CD4-positive, CD25-positive, alpha-beta regulatory T cell (primary cell): ENCODE results near the gene SPPL2B. TPM values are rescaled to one million over a fixed set of nuclear protein-coding genes. Genes with fewer than 3 reads are reported as not detected.
"Not testable (repeated sequence)": the region's sequence is repeated elsewhere in the genome, so short reads cannot be mapped to it uniquely, and the experiment has no call there.

ENCODE experiments used
- ATAC-seq, 2 donors: fragments of 150-1000 bp; cut with Tn5 transposase; one replicate each; pipeline ENCODE4 v1.10.0; 2021; ENCODE audit warnings: low read depth in 2 of 2, moderate number of reproducible peaks in 2 of 2, moderate library complexity in 1 of 2
- DNase-seq, 3 donors: peaks; one replicate each; pipeline versions ENCODE4 v3.0.0 to v3.0.0-alpha.2; 2012 to 2022; ENCODE audit warnings: mixed read lengths in 1 of 3
- H3K27ac ChIP-seq: one replicate; pipeline ENCODE4 v1.7.0; 2013; ENCODE audit warnings: mild to moderate bottlenecking, low read length; ENCODE audit not compliant: insufficient read depth, poor library complexity, severe bottlenecking
- H3K27me3 ChIP-seq: one replicate; pipeline ENCODE4 v1.7.0; 2013; ENCODE audit warnings: low read length; ENCODE audit not compliant: control insufficient read depth, insufficient read depth
- H3K36me3 ChIP-seq: one replicate; pipeline ENCODE4 v1.7.0; 2013; ENCODE audit warnings: mild to moderate bottlenecking, low read length, moderate library complexity; ENCODE audit not compliant: control insufficient read depth, insufficient read depth
- H3K4me1 ChIP-seq: 2 replicates; pipeline ENCODE4 v1.7.0; 2013; ENCODE audit warnings: mild to moderate bottlenecking, low read length; ENCODE audit not compliant: insufficient read depth, control insufficient read depth, poor library complexity, severe bottlenecking
- H3K4me3 ChIP-seq: one replicate; pipeline ENCODE4 v1.7.0; 2013; ENCODE audit warnings: low read depth, mild to moderate bottlenecking, low read length, moderate library complexity
- H3K9me3 ChIP-seq, 2 experiments: 1 replicate in 1 of 2; 2 replicates in 1 of 2; pipeline ENCODE4 v1.7.0; 2013; ENCODE audit warnings: low read length in 2 of 2, mild to moderate bottlenecking in 1 of 2, moderate library complexity in 1 of 2; ENCODE audit not compliant: control insufficient read depth in 2 of 2
- H3K27ac Mint-ChIP-seq, 3 donors: one replicate each; pipeline ENCODE4 v1.8.0; 2020 to 2022; ENCODE audit warnings: mild to moderate bottlenecking in 3 of 3, mixed read lengths in 3 of 3, moderate library complexity in 2 of 3
- H3K27me3 Mint-ChIP-seq: one replicate; pipeline ENCODE4 v1.8.0; 2022; ENCODE audit warnings: mild to moderate bottlenecking, mixed read lengths
- H3K36me3 Mint-ChIP-seq: one replicate; pipeline ENCODE4 v1.8.0; 2020; ENCODE audit warnings: mixed read lengths
- H3K4me1 Mint-ChIP-seq, 4 donors: one replicate each; pipeline ENCODE4 v1.8.0; 2020 to 2022; ENCODE audit warnings: mixed read lengths in 4 of 4, mild to moderate bottlenecking in 1 of 4
- H3K4me3 Mint-ChIP-seq, 4 donors: one replicate each; pipeline ENCODE4 v1.8.0; 2020 to 2022; ENCODE audit warnings: mild to moderate bottlenecking in 4 of 4, mixed read lengths in 4 of 4, moderate library complexity in 3 of 4
- H3K9me3 Mint-ChIP-seq, 7 donors: one replicate each; pipeline ENCODE4 v1.8.0; 2020 to 2022; ENCODE audit warnings: mixed read lengths in 7 of 7, mild to moderate bottlenecking in 3 of 7, moderate library complexity in 2 of 7
- polyA plus RNA-seq, 4 donors: library from polyadenylated mRNA; unstranded; fragments of 300-500 nt; fragmentation: Illumina TruSeq; gene quantifications; one replicate each; pipeline ENCODE4 v1.2.3, GENCODE V29; 2021
- total RNA-seq: library from RNA; stranded (reverse); gene quantifications from one replicate; pipeline ENCODE4 v1.2.3, GENCODE V29; 2022

The SPPL2B gene
- total and polyA plus RNA-seq, 5 donors from 2014 or later, result 4.3 to 69.7 (median 6.4) TPM

- DNase-seq, result no peak
- no peak overlapping the region for H3K4me3 Mint-ChIP-seq
Observed at GRCh38 chr19:2344381-2344870, 15.9 kb downstream of the SPPL2B start.

DNA sequence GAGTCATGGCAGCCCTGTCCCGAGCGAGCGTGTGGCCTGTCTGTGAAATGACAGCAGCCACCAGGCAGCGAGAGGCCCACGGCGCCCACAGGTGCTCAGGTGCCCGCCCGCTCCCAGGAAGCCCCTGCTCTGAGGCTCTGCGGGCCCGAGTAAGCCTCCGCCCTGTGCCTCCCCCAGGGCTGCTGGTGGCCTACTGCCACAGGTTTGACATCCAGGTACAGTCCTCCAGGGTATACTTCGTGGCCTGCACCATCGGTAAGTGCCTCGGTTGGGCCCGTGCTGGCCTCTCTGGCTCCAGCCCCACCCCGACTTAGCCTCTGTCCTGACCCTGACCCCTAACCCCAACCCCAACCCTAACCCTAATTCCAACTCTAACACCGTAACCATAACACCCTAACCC lies 16.6 kb downstream of the SPPL2B start:
- peaks cover 4% of the 10 kb centered on the region for H3K36me3 Mint-ChIP-seq
- H3K9me3 Mint-ChIP-seq, result no peaks in the 10 kb centered on the region
- Histone ChIP-seq H3K4me1 (no peaks in the 10 kb centered on the region), H3K27me3 (no peaks in the 10 kb centered on the region), H3K4me3 (no peak overlapping the region), H3K27ac (no peak overlapping the region), H3K36me3 (no peaks in the 10 kb centered on the region), H3K9me3 (no peaks in the 10 kb centered on the region)
- H3K27ac Mint-ChIP-seq, result no peak overlapping the region
- DNase-seq, result no peak
- no peak for ATAC-seq
- no peak overlapping the region for H3K4me3 Mint-ChIP-seq
- peaks cover 0 to 3% (median 0%) of the 10 kb centered on the region in 4 donors for H3K4me1 Mint-ChIP-seq
- H3K27me3 Mint-ChIP-seq, result no peaks in the 10 kb centered on the region

More at GRCh38 chr19:2344381-2344870, 15.9 kb downstream of the SPPL2B start:
- Mint-ChIP-seq H3K4me1 (peaks cover 0 to 3% (median 0%) of the 10 kb centered on the region in 4 donors), H3K27ac (no peak overlapping the region), H3K9me3 (no peaks in the 10 kb centered on the region), H3K27me3 (no peaks in the 10 kb centered on the region), H3K36me3 (peaks cover 4% of the 10 kb centered on the region)
- Histone ChIP-seq H3K4me1 (no peaks in the 10 kb centered on the region), H3K27ac (no peak overlapping the region), H3K4me3 (no peak overlapping the region), H3K9me3 (no peaks in the 10 kb centered on the region), H3K27me3 (no peaks in the 10 kb centered on the region), H3K36me3 (no peaks in the 10 kb centered on the region)
- no peak for ATAC-seq

DNA sequence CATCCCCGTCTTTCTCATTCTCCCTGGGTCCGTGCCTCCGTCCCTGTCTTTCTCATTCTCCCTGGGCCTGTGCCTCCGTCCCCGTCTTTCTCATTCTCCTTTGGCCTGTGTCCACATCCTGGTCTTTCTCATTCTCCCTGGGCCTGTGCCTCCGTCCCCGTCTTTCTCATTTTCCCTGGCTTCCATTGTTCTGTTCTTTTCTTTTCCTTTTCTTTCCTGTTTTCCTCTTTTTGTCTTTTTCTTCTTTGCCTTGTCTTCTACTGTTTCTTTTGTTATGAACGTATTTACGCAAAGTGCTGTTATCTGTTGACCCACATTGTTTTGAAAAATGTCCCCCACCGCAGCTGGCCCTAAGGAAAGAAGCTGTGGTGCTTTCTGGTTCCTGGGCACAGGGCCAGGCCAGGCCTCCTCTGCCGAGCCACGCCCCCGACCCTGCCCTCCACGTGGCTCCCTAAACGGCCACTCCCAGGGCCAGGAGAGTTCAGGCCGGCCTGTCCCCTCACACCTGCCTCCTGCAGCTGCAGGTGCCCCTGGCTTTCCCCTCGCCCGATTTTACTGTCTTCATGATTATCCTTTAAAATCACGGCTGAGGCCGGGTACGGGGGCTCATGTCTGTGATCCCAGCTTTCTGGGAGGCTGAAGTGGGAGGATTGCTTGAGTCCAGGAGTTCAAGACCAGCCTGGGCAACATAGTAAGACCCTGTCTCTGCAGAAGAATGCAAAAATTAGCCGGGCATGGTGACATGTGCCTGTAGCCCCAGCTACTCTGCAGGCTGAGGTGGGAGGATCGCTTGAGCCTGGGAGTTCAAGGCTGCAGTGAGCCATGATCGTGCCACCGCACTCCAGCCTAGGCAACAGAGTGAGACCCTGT lies 17.5 kb downstream of the SPPL2B start:
- Mint-ChIP-seq H3K4me3 (no peak overlapping the region), H3K27ac (peak overlapping the region in 1 of 3 donors; percentile 84), H3K27me3 (no peaks in the 10 kb centered on the region), H3K9me3 (no peaks in the 10 kb centered on the region), H3K36me3 (peaks cover 4% of the 10 kb centered on the region), H3K4me1 (peaks cover 0 to 3% (median 0%) of the 10 kb centered on the region in 4 donors)
- Histone ChIP-seq H3K4me1 (no peaks in the 10 kb centered on the region), H3K36me3 (no peaks in the 10 kb centered on the region), H3K9me3 (no peaks in the 10 kb centered on the region), H3K27me3 (no peaks in the 10 kb centered on the region), H3K27ac (no peak overlapping the region), H3K4me3 (no peak overlapping the region)
- ATAC-seq (no peak), DNase-seq (no peak)

GRCh38 chr19:2349818-2350217 lies 21.3 kb downstream of the SPPL2B start:
- H3K9me3 Mint-ChIP-seq, H3K4me1 Mint-ChIP-seq, DNase-seq, H3K27me3 ChIP-seq, H3K36me3 ChIP-seq, ATAC-seq, H3K27me3 Mint-ChIP-seq, H3K27ac Mint-ChIP-seq, H3K27ac ChIP-seq, H3K9me3 ChIP-seq, H3K4me3 Mint-ChIP-seq, H3K36me3 Mint-ChIP-seq, H3K4me3 ChIP-seq, H3K4me1 ChIP-seq: not testable (repeated sequence)

DNA sequence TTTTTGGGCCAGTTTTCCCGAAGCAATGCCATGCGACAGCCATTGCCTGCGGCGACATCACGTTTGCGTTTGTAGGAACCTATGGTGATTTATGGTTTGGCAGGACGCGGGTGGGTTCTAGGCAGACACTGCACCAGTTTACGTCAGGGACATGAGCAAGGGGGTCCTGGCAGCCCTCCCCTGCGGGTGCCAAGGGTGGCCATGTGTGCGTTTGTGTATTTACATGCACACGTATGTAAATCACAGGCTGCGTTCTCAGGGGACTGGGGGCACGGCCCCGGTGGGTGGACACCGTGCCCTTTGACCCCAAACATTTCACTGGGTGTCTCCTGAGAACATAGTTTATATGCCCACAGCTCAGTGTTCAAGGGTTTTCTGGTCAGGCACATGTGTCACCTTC lies 22.2 kb downstream of the SPPL2B start:
- peaks cover 0 to 2% (median 0%) of the 10 kb centered on the region in 4 donors for H3K4me1 Mint-ChIP-seq
- H3K9me3 Mint-ChIP-seq, result no peaks in the 10 kb centered on the region
- Histone ChIP-seq H3K27ac (no peak overlapping the region), H3K4me3 (no peak overlapping the region), H3K27me3 (no peaks in the 10 kb centered on the region), H3K36me3 (no peaks in the 10 kb centered on the region), H3K4me1 (no peaks in the 10 kb centered on the region), H3K9me3 (no peaks in the 10 kb centered on the region)
- no peak overlapping the region for H3K27ac Mint-ChIP-seq
- peaks cover 3% of the 10 kb centered on the region for H3K36me3 Mint-ChIP-seq
- no peaks in the 10 kb centered on the region for H3K27me3 Mint-ChIP-seq
- DNase-seq, result no peak
- no peak overlapping the region for H3K4me3 Mint-ChIP-seq
- ATAC-seq, result no peak

- H3K36me3 ChIP-seq, result no peaks in the 10 kb centered on the region
- no peak overlapping the region for H3K27ac ChIP-seq
- Mint-ChIP-seq H3K36me3 (no peaks in the 10 kb centered on the region), H3K27ac (no peak overlapping the region), H3K4me3 (no peak overlapping the region), H3K9me3 (no peaks in the 10 kb centered on the region), H3K4me1 (no peaks in the 10 kb centered on the region), H3K27me3 (no peaks in the 10 kb centered on the region)
- no peaks in the 10 kb centered on the region for H3K9me3 ChIP-seq
- DNase-seq (no peak), ATAC-seq (no peak)
- no peaks in the 10 kb centered on the region for H3K27me3 ChIP-seq
- H3K4me1 ChIP-seq, result no peaks in the 10 kb centered on the region
- no peak overlapping the region for H3K4me3 ChIP-seq
Observed at GRCh38 chr19:2351591-2351990, 23.1 kb downstream of the SPPL2B start.

GRCh38 chr19:2352121-2352520 lies 23.6 kb downstream of the SPPL2B start:
- Mint-ChIP-seq H3K27me3 (no peaks in the 10 kb centered on the region), H3K27ac (no peak overlapping the region), H3K4me1 (no peaks in the 10 kb centered on the region), H3K36me3 (no peaks in the 10 kb centered on the region), H3K9me3 (no peaks in the 10 kb centered on the region), H3K4me3 (no peak overlapping the region)
- H3K9me3 ChIP-seq, result no peaks in the 10 kb centered on the region
- ATAC-seq (no peak), DNase-seq (no peak)
- H3K4me1 ChIP-seq, result no peaks in the 10 kb centered on the region
- no peak overlapping the region for H3K4me3 ChIP-seq
- H3K27me3 ChIP-seq, result no peaks in the 10 kb centered on the region
- no peaks in the 10 kb centered on the region for H3K36me3 ChIP-seq
- no peak overlapping the region for H3K27ac ChIP-seq
